Hepatocyte (in vitro differentiated cells): ENCODE results near the gene MBL2.

Experiments
- EZH2 ChIP-seq: fragments of 200-600 bp; sonication (generic); IDR thresholded peaks from 2 replicates; pipeline ENCODE4 v1.6.1; 2016; ENCODE audit warnings: antibody characterized with exemption, mild to moderate bottlenecking, borderline replicate concordance
- EZH2phosphoT487 ChIP-seq: fragments of 200-600 bp; sonication (generic); IDR thresholded peaks from one replicate; pipeline ENCODE4 v1.6.1; 2018; ENCODE audit warnings: antibody characterized with exemption, mild to moderate bottlenecking, low read depth, moderate library complexity; ENCODE audit not compliant: unreplicated experiment, severe bottlenecking
- TF ChIP-seq, protein P1 (sequence below): fragments of 200-600 bp; sonication (generic); IDR thresholded peaks from 2 replicates; pipeline ENCODE4 v1.5.1; 2016; ENCODE audit warnings: antibody characterized with exemption, mild to moderate bottlenecking; ENCODE audit not compliant: poor library complexity

DNA sequence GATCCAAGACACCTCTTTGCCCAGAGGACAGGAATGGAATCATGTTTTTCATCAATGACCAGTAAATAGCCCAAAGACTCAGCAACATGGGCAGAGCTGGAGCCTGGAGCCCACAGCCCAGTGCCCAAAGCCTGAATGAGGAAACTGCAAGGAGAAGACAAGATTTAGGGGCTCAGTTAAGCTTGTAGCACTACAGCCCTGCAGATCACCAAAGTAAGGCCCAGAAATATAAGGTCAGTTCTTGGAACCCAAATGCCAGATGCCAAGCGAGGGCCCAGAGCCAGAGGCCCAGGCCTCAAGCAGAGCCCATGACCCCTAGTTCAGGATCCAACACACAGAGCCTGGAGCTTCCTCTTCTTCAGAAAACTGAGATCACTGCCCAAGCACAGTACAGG, 32.4 kb downstream of the MBL2 start:
- TF ChIP-seq, protein P1, sequence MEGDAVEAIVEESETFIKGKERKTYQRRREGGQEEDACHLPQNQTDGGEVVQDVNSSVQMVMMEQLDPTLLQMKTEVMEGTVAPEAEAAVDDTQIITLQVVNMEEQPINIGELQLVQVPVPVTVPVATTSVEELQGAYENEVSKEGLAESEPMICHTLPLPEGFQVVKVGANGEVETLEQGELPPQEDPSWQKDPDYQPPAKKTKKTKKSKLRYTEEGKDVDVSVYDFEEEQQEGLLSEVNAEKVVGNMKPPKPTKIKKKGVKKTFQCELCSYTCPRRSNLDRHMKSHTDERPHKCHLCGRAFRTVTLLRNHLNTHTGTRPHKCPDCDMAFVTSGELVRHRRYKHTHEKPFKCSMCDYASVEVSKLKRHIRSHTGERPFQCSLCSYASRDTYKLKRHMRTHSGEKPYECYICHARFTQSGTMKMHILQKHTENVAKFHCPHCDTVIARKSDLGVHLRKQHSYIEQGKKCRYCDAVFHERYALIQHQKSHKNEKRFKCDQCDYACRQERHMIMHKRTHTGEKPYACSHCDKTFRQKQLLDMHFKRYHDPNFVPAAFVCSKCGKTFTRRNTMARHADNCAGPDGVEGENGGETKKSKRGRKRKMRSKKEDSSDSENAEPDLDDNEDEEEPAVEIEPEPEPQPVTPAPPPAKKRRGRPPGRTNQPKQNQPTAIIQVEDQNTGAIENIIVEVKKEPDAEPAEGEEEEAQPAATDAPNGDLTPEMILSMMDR = no peak
- TF ChIP-seq EZH2 = no peak
- TF ChIP-seq EZH2phosphoT487 = no peak
